HG02678 (cell line): ENCODE measurements around the gene CCL4L2.
A peak's percentile ranks its signal among the peaks of the same experiment; 100 is the strongest.
"Not testable (repeated sequence)": the region's sequence is repeated elsewhere in the genome, so short reads cannot be mapped to it uniquely, and the experiment has no call there.

ENCODE experiments used
- ATAC-seq: cut with Tn5 transposase; IDR thresholded peaks from one replicate; pipeline ENCODE4 v1.9.1; 2021; ENCODE audit warnings: mild to moderate bottlenecking, moderate library complexity; ENCODE audit not compliant: unreplicated experiment

The CCL4L2 gene

DNA sequence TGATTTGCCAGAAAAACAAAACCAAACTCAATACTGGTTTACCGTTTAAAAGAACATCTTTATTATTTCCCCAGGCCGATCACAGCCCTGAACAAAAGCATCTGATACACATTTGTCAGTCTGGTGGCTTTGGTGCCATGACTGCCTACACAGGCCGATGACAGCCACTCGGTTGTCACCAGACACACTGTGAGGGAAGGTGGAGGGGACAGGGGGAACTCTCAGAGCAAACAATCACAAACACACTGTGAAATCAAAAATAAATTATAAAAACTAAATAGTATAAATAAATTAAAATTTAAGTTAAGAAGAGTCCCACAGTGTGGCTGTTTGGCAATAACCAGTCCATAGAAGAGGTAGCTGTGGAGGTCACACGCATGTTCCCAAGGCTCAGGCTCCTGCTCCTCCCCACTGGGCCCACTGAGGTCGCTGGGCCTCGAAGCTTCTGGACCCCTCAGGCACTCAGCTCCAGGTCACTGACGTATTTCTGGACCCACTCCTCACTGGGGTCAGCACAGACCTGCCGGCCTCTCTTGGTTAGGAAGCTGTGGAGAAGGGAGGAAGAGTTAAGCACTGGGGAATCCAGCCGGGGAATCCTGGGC lies 15.9 kb upstream of the CCL4L2 start:
- ATAC-seq: not testable (repeated sequence)

DNA sequence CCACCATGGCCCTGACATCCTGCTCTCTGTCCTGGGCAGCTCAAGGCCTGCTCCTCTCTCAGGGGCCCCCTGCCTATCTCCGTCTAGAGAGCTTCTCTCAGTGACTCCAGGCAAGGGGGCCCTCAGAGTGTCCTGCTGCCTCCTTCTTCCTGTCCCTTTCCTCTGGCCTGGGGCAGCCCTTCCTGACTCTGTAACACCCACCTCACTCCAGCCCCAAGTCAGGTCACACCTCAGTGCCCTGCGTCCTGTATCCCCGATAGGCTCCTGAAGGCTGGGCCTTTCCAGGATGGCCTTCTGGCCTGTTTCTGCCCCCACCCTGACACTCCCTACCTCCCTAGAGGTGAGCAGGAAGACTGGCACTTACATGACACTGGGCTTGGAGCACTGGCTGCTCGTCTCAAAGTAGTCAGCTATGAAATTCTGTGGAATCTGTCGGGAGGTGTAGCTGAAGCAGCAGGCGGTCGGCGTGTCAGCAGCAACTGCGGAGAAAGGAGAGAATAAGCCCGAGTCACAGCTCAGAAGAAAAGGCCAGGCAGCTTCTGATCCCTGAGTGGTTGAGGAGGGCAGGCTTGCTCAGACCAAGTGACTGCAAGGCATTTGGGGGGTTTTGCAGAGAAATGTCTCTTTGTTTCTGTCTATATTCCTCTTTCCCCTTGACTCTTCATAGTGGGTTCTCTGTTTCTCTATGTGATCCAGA lies 15.3 kb upstream of the CCL4L2 start:
- ATAC-seq: no peak

DNA sequence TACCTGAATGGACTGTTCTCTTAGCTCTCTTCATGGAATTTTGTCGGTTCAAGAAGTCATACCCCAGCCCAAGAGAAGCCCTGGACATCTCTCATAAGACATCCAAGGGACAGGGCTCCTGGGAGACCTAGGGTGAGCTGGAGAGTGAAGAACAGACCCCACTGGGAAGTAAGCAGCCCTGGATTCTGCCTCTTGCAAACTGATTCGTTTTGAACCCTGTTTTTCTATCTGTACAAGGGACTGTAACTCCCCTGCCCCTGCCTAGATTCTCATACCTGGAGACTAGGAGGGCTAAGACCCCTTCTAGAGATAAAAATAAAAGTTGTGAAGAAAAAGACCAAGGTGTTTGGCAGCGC lies 14.8 kb upstream of the CCL4L2 start:
- ATAC-seq: no peak

DNA sequence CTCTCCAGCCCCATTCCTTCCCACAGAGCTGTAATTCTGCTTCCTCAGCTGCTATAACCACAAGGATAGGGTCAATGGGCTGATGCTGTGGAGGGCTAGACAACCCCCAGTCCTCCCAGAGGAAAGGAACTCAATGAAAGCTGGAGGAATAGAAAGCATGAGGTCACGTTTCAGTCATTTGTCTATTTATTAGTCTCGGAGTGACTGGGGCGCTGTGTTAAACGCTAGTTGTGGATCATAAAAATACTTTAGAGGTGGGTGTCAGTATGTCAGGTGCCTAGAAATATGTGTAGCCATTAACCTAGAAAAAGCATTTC lies 13.5 kb upstream of the CCL4L2 start:
- ATAC-seq: no peak

DNA sequence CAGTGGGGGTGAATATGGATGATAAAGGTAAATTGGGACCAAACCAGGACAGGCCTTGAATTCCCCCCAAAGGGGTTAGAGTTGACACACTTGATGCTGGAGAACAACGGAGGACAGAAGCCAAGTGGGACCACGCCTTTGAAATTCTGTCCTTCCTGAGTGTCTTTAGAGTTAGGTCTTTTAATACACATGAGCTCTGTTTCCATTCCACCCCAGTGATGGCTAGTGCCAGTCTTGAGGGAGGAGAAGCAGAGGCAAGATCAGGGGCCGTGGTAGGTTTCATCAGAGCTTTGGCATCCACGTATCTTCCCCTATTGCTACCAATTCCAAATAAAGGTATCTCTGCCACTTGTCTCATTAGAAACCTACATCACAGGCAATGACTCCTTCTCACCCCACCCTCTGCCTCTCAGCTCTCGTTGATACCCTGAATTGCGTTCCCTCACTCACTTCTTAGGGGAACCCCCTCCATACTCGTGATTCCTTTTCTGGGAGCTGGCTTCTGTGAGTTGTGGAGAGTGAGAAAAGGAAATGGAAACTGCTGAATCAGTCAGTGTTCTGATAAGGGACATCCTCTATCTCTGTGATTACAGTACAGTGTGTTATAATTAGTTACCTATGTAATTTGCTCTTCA lies 11.9 kb upstream of the CCL4L2 start:
- no peak for ATAC-seq

DNA sequence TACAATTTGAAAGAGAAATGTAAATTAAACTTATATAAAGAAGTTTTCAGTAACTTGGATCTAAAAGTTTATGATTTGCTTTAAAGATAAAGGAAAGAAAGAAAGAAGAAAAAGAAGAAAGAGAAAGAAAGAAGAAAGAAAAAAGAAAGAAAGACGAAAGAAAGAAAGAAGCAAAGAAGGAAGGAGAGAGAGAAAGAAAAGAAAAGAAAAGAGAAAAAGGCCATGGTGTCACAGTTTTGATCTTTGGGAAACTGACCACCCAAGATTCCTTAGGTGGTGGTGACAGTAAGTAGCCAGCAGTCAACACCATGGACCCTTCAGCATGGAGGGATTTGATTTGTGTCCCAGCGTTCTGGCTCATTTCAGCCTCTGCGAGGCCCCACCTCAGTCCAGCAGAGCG lies 9.8 kb upstream of the CCL4L2 start:
- ATAC-seq: not testable (repeated sequence)

DNA sequence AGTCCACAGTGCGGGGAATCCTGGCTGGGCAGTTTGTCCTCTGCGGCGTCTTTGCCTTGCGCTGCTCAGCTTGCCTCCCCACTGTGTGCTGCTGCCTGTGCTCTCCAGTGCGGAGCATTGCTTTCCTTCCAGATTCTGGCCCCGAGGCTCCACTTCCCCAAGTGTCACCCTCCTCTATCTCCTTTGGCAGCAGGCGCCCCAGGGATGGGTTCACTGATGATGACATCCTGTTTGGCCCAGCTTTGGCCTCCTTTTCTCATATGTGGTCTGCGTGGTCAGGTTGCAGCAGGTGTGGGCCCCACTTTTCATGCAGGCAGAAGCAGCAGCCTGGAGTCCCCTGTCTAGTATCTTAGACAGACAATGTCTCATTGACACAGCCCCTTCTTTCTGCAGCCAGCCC lies 9.4 kb upstream of the CCL4L2 start:
- peak; percentile 34 for ATAC-seq

DNA sequence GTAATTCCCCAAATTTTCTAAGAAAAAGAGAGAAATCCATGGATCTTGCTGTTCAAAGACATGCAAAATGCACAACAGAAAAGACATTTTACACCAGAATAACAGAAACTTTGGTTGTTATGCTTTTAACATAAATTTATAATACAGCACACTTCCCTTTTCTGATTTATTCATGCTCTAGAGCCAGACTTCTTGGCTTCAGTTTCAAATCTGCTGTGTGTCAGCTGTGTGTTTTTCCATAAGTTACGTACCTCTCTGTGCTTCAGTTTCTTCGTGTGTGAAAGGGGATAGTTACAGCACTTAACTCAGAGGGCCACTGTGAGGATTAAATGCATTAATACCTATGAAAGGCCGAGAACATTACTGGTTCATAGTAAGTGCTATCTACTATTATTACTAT lies 7.5 kb upstream of the CCL4L2 start:
- no peak for ATAC-seq

DNA sequence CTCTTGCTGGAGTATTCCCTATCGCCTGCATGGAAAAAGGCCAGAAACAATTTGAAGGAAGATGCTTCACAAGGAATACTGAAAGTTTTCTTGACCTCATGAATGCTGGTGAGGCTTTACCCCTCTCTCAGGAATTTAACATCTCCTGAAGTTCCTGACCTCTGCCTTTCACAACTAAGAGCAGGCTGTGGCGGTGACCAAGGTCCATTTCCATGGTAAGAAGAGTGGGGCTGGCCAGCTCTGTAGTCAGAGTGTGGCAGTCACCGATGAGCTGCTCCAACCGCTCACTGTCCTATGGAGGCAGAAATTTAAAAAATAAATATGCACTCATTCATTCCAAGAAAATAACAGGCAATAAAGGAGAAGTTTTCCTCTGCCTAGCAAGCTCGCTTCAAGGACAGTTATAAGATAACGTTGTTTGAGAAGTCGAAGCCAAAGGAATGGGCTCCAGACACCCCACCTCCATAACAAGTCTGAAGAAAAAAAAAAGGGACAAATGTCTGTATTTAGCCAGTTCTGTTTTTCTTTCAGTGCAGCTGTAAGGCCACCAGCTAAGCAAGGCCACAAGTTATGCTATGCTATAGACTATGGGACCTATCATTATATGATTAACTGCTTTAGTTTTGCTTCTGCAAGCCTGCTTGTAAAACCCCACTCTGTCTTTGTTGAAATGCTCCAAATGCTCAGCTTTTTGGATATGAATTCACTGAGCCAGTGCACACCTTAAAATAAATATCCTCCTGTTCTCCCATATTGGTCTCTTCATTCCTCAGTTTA lies 6.0 kb upstream of the CCL4L2 start:
- no peak for ATAC-seq

DNA sequence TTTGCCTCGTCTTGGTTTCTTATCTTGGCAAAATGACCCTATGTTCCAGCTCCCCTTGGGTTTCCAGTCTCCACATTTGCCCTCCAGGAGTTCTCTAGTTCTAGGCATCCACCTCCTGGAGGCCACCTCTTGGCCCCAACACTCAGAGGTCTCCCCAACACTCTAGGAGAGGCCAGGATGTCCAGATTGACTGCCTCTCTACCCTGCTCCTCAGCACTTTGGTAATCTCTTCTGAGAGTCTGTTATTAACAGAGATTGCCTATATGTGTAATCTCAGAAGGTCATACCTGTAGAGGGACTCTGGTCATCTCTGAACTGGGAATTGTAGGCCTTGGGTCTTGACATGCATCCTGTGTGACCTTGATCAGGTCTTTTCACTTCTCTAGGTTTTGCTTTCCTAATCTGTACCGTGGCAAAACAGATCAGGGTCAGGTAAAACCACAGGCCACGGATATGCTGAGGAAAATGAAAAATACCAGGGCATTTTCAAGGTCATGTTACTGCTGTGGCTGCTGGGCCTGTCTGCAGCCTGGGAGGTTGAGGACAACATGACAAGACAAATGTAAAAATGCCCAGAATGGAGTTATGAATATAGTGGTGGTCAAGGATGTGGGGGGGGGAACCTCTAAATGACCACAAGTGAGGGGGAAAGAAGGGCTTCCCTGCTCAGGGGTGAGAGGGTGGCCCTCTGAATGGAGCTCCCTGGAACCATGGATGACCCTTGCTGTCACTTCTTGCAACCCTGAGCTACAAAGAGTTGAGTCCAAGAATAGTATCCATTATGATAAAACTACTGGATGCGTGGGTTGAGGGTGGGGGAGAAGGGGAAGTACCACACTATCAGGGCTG lies 5.0 kb upstream of the CCL4L2 start:
- ATAC-seq: no peak

DNA sequence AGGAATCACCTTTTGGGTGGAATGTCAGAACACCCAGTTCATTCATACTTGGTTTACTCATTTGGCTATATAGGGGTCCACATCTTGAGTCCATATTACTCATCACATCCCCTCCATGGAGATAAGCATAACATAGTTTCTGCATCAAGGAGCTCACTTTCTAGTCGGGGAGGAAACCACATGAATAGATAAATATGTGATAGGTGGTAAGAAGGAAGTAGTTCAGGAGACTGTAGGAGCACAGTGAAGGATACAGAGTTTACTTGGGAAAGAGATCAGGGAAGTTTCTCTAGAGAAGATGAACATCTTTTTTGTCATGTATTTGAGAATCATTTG lies 4.4 kb upstream of the CCL4L2 start:
- ATAC-seq: not testable (repeated sequence)

DNA sequence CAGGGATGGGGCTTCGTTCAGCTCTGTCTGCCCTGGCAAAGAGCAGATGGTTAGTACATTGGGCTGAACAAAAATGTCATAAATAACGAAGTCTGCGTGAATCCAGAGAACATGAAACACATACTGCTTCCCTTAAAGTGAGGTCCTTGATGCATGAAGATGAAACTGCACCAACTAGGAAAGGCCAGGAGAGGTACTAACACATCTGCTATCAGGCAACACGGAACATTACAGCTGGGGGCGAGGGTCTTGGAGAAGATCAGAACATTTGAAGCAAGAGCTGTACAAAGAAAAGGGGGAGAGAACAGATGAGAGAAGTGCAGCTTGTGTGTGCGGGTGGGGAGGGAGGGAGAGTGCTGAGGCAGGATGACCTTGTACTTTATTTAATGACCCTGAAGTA lies 3.5 kb upstream of the CCL4L2 start:
- not testable (repeated sequence) for ATAC-seq

DNA sequence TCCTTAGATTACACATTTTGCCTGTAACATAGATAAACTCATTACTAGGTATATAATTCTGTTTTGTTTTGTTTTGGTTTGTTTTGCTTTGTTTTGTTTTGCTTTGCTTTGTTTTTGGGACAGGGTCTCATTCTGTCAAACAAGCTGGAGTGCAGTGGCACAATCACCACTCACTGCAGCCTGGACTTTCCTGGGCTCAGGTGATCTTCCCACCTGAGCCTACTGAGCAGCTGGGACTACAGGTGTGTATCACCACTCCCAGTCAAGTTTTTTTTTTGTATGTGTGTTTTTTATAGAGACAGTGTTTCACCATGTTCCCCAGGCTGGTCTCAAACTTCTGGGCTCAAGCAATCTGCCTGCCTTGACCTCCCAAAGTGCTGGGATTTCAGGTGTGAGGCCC lies 1.3 kb upstream of the CCL4L2 start:
- ATAC-seq: no peak

DNA sequence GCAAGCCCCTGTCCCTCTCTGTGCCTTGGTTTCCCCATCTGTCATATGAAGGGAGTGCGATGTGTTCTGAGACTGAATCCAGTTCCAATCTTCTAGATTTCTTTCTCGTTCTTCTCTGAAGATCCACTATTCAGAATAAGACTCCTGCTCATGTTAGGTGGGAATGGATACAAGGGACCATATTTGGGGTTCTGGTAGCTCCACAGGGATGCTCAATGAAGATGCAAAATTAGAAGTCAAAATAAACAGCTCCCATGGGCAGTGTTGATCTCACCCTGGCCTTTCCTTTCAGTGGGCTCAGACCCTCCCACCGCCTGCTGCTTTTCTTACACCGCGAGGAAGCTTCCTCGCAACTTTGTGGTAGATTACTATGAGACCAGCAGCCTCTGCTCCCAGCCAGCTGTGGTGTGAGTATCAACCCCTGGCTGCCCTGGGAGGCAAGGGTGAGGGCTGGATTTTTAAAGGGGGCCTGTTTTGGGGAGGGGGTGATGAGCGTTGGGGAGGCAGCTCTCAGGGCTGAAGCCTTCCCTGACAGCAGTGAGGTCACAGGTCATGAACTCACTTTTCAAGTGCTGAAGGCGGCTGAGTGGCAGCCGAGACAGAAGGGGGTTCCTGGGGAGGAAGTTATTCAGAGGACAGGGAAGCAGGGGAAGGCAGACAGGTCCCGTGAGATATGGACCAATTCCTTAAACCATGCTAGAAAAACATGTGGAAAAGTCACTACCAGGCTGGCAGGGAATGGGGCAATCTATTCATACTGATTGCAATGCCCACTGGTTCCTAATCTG lies 815 bp downstream of the CCL4L2 start:
- ATAC-seq: not testable (repeated sequence)

DNA sequence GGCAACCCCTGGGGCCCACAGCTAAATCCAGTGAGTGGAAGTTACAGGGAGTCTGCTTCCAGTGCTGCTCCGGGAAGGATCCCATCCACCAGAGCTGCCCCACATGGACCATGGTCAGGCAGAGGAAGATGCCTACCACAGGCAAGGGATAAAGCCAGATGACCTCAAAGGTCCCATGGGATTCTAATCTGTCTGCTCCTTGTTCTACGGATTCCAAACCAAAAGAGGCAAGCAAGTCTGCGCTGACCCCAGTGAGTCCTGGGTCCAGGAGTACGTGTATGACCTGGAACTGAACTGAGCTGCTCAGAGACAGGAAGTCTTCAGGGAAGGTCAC lies 1.4 kb downstream of the CCL4L2 start:
- no peak for ATAC-seq

DNA sequence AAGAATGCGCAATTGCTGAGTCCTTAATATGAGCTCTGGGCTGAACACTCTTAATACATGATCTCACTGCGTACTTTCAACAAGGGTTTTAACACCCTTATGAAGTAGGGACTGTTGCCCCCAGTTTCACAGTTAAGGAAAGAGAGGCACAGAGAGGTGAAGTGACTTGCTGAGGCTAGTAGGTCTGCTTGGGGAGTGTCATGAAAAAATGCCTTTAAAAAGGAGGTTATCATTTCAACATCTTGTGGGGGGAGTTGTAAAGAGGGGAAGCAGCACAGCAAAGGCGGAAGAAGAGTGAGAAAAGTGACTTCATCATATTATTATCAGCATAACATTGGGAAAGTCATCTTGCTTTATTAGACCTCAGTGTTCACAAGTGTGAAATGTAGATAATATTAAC lies 2.1 kb downstream of the CCL4L2 start:
- ATAC-seq: no peak

DNA sequence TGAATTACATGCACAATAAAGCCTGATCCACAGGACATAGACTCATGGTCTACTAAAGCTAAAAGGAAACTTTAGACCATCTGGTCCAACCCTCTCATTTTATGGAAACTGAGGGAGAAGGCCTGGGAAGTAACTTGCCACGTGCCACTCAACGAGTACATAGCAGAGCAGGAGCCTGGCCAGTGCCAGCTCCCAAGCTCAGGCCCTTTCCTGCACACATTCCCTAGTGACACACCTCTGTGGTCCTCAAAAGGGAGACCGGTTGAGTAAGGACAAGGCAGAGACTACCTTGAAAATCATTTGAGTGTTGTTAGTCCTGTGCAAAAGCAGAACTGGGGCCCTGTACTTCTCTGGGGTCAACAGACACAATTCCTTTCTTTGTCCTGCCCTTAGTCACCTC lies 2.8 kb downstream of the CCL4L2 start:
- ATAC-seq: no peak

DNA sequence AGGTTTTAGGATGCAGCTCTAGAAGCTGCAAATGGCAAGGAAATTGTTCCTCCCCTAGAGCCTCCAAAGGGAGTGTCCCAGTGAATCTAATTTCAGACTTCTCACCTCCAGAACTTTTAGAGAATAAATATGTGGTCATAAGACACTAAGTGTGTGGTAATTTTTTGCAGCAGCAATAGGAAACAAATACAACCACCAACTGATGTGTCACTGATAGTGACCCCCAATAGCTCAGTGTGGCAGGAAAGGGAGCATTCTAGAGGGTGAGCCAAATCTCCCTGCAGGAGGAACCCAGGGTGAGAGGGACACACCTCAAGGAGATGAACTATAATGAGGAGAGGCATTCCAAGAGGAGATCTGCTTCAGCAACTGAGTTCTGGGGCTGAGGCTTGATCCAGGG lies 4.1 kb downstream of the CCL4L2 start:
- no peak for ATAC-seq

DNA sequence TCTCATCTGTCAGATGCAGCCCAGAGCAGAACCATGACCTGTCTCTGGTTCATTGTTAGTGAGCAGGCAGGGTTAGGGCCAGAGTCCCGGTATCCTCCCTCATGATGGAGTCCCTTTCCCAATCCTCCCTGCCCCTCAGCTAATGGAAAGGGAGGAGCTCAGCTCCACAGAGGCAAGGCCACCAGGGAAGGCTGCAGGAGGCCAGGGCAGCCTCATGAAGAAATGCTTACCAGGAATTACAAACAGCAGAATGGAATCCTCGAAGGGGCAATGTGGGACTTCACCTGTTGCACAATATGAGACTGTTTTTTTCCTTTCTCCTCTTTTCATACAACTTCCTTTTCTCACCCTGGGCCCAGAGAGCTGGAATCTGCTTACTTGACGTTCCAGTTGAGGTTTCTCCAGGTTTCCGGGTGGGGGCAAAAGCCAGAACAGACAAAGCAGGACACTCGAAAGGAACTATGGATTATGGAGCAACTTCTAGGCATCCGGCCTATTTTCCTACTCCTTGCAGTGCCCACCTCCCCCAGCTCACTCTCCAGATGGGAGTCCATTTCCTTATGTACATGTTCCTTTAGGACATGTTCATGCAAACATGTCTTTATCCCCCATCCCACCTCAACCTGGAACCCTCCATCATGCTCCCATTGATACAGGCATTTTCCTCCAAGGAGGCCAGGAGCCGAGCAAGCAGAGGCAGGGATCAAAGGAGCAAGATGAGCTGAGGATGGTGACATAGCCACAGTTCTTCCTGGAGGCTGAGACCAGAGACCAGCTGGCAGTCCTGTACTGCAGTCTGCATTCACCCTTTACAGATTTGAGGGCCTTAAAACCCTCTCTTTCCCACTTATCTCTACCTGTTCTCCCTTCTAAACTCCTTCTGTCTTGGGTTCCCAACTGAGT lies 4.8 kb downstream of the CCL4L2 start:
- not testable (repeated sequence) for ATAC-seq
